SK-N-MC (cell line): ENCODE data around the gene MRGPRX2.

ENCODE experiments used
- EZH2 ChIP-seq: fragments of 200-600 bp; sonication (generic); IDR thresholded peaks from one replicate; pipeline ENCODE4 v1.6.1; 2017; ENCODE audit warnings: antibody characterized with exemption
- FOXP2 ChIP-seq: optimal IDR thresholded peaks from 2 replicates; pipeline ENCODE3; 2011; ENCODE audit warnings: mild to moderate bottlenecking, moderate library complexity; ENCODE audit not compliant: insufficient read depth; ENCODE audit errors: extremely low read length, control extremely low read depth
- POLR2AphosphoS5 ChIP-seq: IDR thresholded peaks from 2 replicates; pipeline ENCODE4 v1.6.1; 2012; ENCODE audit warnings: mild to moderate bottlenecking, low read depth, low read length, borderline replicate concordance

DNA sequence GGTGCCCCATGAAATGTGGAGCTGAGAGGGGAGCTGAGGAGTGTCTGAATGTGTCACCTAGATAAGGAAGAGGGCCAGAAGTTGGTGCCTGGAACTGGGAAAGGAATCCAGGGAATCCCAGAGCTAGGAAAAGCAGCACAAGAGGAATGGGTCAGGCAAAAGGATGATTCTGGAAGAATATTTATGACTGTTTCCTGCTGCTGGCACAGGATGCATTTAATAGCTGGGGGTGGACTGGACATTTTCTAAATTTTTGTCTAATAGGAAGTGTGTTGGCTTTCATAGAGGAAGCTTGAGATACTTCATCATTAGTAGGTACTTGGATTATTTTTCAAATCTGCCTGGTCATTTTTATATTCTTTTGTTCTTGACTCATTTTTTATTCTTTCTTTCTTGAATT lies 17.4 kb upstream of the MRGPRX2 start:
- TF ChIP-seq EZH2 (no peak), POLR2AphosphoS5 (no peak), FOXP2 (no peak)
